A549 (cell line): Measurements from ENCODE around the gene ZFHX3.

Experiments used
- CTCF ChIP-seq: fragments of >200 bp; sonication (Bioruptor Twin); formaldehyde crosslinking; IDR thresholded peaks from 3 replicates; pipeline ENCODE4 v1.5.1; 2016
- EP300 ChIP-seq, 2 experiments: fragments of >200 bp; sonication (Bioruptor Twin); formaldehyde crosslinking; IDR thresholded peaks; 2 replicates in 1 of 2; 3 replicates in 1 of 2; pipeline ENCODE4 v1.6.1; 2016 to 2017
- ESRRA ChIP-seq: fragments of 150-350 bp; IDR thresholded peaks from 2 replicates; pipeline ENCODE4 v1.6.1; 2014; ENCODE audit warnings: mild to moderate bottlenecking, low read length, borderline replicate concordance
- FOSB ChIP-seq: fragments of 250-450 bp; sonication (Bioruptor Pico); IDR thresholded peaks from 2 replicates; pipeline ENCODE4 v1.5.0; 2020; ENCODE audit warnings: mild to moderate bottlenecking, moderate library complexity
- GATA3 ChIP-seq: IDR thresholded peaks from 2 replicates; pipeline ENCODE4 v1.6.1; 2012; ENCODE audit warnings: borderline replicate concordance
- JUNB ChIP-seq: fragments of >200 bp; sonication (Bioruptor Twin); formaldehyde crosslinking; IDR thresholded peaks from 2 replicates; pipeline ENCODE4 v1.6.1; 2016
- MAZ ChIP-seq: fragments of 150-350 bp; IDR thresholded peaks from 2 replicates; pipeline ENCODE4 v1.6.1; 2014; ENCODE audit warnings: antibody characterized with exemption, low read depth, low read length, borderline replicate concordance
- NR3C1 ChIP-seq: fragments of >200 bp; sonication (Bioruptor Twin); formaldehyde crosslinking; IDR thresholded peaks from 3 replicates; pipeline ENCODE4 v1.6.1; 2017
- POLR2A ChIP-seq: IDR thresholded peaks from 2 replicates; pipeline ENCODE4 v1.6.1; 2012; ENCODE audit warnings: mild to moderate bottlenecking, low read length
- REST ChIP-seq: fragments of 200-600 bp; sonication (generic); IDR thresholded peaks from 2 replicates; pipeline ENCODE4 v1.6.1; 2016; ENCODE audit warnings: antibody characterized with exemption, mild to moderate bottlenecking, moderate library complexity
- TP53 ChIP-seq: fragments of 250-450 bp; sonication (Bioruptor Pico); IDR thresholded peaks from 2 replicates; pipeline ENCODE4 v1.5.0; 2021; ENCODE audit warnings: mild to moderate bottlenecking, moderate library complexity

DNA sequence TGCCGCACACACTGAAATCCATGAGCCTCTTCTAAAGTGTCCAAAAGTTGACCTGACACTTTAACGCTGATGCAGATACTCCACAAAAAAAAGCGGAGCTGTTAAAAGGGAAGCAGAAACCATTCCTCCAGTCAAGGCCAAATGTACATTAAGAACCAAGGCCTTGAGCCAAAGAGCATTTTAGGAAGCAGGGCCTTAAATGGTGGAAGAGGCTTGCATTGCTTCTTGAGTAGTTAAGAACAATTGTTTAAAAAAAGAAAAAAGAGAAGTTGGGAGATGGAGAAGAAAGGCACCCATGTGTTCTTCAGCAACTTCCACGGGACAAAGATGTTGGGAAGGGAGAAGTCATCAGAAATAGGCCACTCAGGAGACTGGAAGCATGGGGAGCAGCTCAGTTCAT is 6.3 kb downstream of the ZFHX3 start:
- TF ChIP-seq NR3C1, result no peak
- no peak for TF ChIP-seq CTCF
- TF ChIP-seq MAZ, result no peak
- no peak for TF ChIP-seq GATA3
- TF ChIP-seq POLR2A, result no peak
- no peak for TF ChIP-seq FOSB
- no peak for TF ChIP-seq EP300 (IDR thresholded peaks at IDR 0.05)
- TF ChIP-seq REST, result no peak
- TF ChIP-seq ESRRA, result no peak
- no peak for TF ChIP-seq JUNB
- TF ChIP-seq TP53, result no peak
